GM19099 (cell line): ENCODE results near the gene TRPC4AP.

Experiments
- POLR2A ChIP-seq: IDR thresholded peaks from 3 replicates; pipeline ENCODE4 v1.6.1; 2011; ENCODE audit warnings: low read depth; ENCODE audit not compliant: insufficient read length; ENCODE audit errors: extremely low read depth

TRPC4AP gene

DNA sequence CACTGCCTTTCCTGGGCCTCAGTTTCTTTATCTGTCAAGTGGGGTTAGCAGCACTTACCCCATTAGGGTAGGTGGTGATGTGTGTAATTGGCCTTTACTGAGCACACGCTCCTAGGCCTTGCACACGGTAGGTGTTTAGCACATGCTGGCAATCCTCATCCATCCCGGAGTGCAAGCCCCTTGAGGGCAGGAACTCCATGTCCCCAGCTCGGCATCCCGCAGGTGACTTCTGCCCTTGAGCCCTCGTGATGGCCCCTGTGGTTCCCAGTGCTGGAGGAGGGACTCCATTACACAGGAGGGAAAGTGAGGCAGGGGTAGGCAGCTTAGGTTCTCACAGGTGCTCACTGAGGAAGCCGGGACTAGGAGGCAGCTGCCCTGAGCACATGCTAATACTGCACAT is 96.9 kb downstream of the TRPC4AP start:
- no peak for TF ChIP-seq POLR2A

DNA sequence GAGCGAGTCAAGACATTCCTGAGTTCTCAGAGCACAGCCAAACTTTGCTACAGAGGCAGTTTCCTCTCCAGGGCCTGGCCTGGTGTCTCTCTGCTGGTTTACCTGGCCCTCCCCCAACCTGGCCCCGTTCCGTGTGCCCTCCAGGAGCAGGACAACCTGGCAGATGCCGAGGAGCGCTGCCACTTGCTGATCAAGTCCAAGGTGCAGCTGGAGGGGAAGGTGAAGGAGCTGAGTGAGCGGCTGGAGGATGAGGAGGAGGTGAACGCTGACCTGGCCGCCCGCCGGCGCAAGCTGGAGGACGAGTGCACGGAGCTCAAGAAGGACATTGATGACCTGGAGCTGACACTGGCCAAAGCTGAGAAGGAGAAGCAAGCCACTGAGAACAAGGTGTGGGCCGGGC is 97.4 kb downstream of the TRPC4AP start:
- TF ChIP-seq POLR2A, result no peak

DNA sequence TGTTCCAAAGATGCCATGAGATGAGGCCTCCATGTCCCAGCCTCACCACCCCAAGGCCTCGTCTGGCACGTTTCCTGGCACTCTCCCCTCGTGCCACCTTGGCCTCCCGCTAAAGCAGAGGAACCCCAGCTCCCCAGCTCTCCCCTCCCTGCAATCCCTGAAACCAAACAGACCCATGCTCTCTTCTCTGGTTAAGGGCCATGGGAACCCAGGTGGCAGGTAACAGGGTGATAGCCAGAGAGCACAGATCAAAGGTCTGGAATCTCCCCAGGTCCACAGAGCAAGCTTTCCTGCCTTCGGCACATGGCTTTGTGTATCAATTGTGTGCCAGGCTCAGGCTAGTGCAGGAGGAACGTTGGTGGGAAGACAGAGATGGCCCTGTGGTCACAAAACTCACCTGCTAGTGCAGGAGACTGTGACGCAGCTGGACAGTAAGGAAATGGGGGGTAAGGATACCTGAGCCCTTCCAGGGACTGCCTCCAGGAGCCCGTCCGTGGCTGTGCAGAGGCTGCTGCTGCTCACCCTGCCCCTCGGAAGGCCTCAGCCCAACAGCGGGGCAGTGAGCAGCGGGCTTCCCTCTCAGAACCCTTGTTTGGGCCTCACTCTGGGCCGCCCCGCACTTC is 98.0 kb downstream of the TRPC4AP start:
- TF ChIP-seq POLR2A, result no peak

GRCh38 chr20:34993941-34994508 is 98.6 kb downstream of the TRPC4AP start:
- TF ChIP-seq POLR2A, result no peak

DNA sequence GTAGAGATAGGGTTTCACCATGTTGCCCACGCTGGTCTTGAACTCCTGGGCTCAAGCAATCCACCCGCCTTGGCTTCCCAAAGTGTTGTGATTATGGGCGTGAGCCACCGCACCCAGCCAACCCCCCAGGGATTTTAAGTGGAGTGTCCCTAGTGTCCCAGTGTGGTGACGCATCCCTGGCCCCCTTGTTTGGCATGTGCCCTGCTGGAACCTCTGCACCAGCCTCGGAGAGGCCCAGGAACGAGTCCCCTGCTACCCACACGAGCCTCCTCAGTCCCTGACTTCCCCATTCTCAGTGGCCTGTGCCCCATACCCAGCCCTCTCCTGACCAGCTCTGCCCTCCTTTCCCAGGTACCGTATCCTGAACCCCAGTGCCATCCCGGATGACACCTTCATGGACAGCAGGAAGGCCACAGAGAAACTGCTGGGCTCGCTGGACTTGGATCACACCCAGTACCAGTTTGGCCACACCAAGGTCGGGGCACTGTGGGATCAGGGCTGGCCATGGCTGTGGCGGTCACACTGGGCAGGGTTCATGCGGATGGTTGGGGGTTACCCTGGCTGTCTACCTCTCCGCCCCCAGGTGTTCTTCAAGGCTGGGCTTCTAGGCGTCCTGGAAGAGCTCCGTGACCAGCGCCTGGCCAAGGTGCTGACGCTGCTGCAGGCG is 99.7 kb downstream of the TRPC4AP start:
- no peak for TF ChIP-seq POLR2A

GRCh38 chr20:34990661-34991214 is 101.9 kb downstream of the TRPC4AP start:
- TF ChIP-seq POLR2A, result no peak

DNA sequence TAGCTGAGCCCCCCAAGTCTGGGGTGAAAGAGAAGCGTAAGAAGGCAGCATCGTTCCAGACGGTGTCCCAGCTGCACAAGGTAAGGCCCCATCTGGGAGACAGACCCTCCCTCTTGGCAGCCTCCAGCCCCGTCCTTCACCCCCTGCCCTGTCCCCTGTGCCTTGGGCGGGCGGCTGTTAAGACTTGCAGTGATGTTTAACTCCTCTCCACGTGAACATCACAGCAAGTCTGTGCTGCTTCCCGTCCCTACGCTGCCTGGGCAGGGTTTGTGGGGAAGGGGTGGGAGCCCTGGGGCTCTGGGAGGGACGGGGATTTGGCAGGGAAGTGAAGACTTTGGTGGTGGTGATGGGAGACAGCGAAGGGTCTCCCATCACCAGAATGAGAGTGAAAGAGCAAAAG is 102.4 kb downstream of the TRPC4AP start:
- TF ChIP-seq POLR2A, result no peak

DNA sequence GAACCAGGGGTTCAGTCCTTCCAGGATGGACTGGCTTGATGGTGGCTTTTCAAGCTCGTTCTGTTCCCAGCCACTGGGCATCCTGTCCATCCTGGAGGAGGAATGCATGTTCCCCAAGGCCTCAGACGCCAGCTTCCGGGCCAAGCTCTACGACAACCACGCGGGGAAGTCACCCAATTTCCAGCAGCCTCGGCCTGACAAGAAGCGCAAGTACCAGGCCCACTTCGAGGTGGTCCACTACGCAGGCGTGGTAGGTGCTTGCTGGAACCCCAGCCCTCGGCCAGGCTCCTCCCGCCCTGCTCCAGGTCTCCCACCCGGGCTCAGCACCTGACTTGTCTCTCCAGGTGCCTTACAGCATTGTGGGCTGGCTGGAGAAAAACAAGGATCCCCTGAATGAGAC is 102.9 kb downstream of the TRPC4AP start:
- no peak for TF ChIP-seq POLR2A

- no peak for TF ChIP-seq POLR2A
Measured at GRCh38 chr20:34989118-34989517, 103.5 kb downstream of the TRPC4AP start.

DNA sequence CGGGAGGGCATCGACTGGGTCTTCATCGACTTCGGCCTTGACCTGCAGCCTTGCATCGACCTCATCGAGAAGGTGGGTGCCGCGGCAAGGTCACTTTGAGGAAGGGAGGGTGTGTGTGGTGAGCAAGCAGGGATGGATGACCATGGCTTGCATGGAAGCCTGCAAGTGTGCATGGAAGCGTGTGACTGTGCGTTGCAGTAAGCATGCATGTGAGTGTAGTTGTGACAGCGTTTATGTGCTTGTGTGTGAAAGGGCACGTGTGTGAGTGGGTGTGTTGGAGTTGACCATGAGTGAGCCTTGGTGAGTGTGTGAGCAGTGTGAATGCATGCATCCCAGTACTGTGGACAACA is 104.4 kb downstream of the TRPC4AP start:
- no peak for TF ChIP-seq POLR2A

- TF ChIP-seq POLR2A, result no peak
Measured at GRCh38 chr20:34987288-34988190, 105.1 kb downstream of the TRPC4AP start.

GRCh38 chr20:34986311-34987287 is 106.0 kb downstream of the TRPC4AP start:
- TF ChIP-seq POLR2A, result no peak

GRCh38 chr20:34985461-34986310 is 106.9 kb downstream of the TRPC4AP start:
- no peak for TF ChIP-seq POLR2A

GRCh38 chr20:34984756-34985261 is 107.8 kb downstream of the TRPC4AP start:
- TF ChIP-seq POLR2A, result no peak
